GM19240 (cell line): Measurements from ENCODE around the gene POLN.

Source experiments
- DNase-seq: peaks from one replicate; pipeline ENCODE4 v3.0.0; 2011; ENCODE audit warnings: low spot score; ENCODE audit not compliant: insufficient read length

POLN gene

GRCh38 chr4:2241410-2242353 is at the start of gene POLN, which contains the start of gene HAUS3:
Gene POLN (minus strand): TSS chr4:2242121. CDS start chr4:2229231, 12,890 bp downstream.
Gene HAUS3 (minus strand): TSS chr4:2242121. CDS start chr4:2240946, 1,175 bp downstream.
- DNase-seq, result peak; percentile 98

- peak; percentile 30 for DNase-seq
Measured at GRCh38 chr4:2290974-2291704, 49.2 kb upstream of the POLN start.

- DNase-seq, result no peak
Measured at GRCh38 chr4:2290488-2290887, 48.6 kb upstream of the POLN start.

- DNase-seq, result no peak
Measured at GRCh38 chr4:2289955-2290333, 48.0 kb upstream of the POLN start.

GRCh38 chr4:2289311-2289954 is 47.5 kb upstream of the POLN start:
- no peak for DNase-seq

- no peak for DNase-seq
Measured at GRCh38 chr4:2288051-2288541, 46.2 kb upstream of the POLN start.

GRCh38 chr4:2287594-2287915 is 45.6 kb upstream of the POLN start:
- DNase-seq, result no peak

GRCh38 chr4:2286904-2287593 is 45.1 kb upstream of the POLN start:
- no peak for DNase-seq

GRCh38 chr4:2285613-2286381 is 43.9 kb upstream of the POLN start:
- no peak for DNase-seq

GRCh38 chr4:2284934-2285612 is 43.2 kb upstream of the POLN start:
- DNase-seq, result no peak

- no peak for DNase-seq
Measured at GRCh38 chr4:2284161-2284933, 42.4 kb upstream of the POLN start.

- no peak for DNase-seq
Measured at GRCh38 chr4:2283199-2283711, 41.3 kb upstream of the POLN start.

GRCh38 chr4:2281575-2282343 is 39.8 kb upstream of the POLN start:
- DNase-seq, result peak; percentile 64

GRCh38 chr4:2280531-2281300 is 38.8 kb upstream of the POLN start:
- no peak for DNase-seq

- DNase-seq, result no peak
Measured at GRCh38 chr4:2277956-2278355, 36.0 kb upstream of the POLN start.

GRCh38 chr4:2276581-2277325 is 34.8 kb upstream of the POLN start:
- DNase-seq, result no peak
